Measurements from ENCODE around the gene EEA1. TPM values are rescaled to one million over a fixed set of nuclear protein-coding genes. Genes with fewer than 3 reads are reported as not detected.

The EEA1 gene
- total RNA-seq, 6 experiments from 2014 or later = 40.7 to 45.2 (median 44.1) TPM

DNA sequence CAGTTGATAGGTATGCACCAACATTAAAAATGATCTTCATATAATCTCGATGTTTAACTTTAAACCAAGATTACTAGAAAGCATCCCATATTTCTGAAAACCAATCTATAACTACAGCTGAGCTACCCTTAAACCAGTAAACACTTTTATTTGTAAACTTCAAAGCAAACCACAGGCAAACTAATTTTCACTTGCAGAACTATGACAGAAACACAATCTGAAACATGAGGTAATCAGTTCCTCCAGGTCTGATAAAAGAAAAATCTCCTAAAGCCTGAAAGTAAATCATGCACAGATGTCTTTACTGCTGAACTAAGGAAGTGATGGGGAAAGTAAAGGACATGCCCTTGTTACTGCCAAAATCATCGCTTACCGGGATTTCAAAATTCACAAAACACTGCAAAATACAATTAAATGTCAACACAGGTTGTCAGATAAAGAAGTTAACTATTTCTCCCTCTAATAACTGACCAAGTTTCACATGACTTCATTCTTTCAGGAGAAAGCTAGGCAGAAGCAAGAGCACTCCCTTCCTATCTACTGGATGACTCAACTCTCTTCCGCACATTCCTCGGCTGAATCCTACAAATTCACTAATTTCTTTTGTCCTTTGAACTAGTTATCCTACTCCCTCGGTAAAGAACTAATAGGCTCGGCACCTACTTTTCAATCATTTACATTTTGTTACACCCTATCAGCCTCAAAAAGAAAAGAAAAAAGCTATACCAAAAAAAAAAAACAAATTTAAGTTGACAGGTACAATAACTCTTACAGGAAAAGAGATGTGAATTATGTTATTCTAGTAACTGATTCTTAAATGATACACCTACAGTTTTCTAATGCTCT is 1.4 kb downstream of the EEA1 start:
- peaks cover 6% of the 10 kb centered on the region; the same call in 1 of the 2 replicates for H3K36me3 Mint-ChIP-seq (ENCODE audit: low read depth)
- peak; percentile 58 for DNase-seq
- H3K9me3 Mint-ChIP-seq = no peaks in the 10 kb centered on the region
- TF ChIP-seq, protein P1, sequence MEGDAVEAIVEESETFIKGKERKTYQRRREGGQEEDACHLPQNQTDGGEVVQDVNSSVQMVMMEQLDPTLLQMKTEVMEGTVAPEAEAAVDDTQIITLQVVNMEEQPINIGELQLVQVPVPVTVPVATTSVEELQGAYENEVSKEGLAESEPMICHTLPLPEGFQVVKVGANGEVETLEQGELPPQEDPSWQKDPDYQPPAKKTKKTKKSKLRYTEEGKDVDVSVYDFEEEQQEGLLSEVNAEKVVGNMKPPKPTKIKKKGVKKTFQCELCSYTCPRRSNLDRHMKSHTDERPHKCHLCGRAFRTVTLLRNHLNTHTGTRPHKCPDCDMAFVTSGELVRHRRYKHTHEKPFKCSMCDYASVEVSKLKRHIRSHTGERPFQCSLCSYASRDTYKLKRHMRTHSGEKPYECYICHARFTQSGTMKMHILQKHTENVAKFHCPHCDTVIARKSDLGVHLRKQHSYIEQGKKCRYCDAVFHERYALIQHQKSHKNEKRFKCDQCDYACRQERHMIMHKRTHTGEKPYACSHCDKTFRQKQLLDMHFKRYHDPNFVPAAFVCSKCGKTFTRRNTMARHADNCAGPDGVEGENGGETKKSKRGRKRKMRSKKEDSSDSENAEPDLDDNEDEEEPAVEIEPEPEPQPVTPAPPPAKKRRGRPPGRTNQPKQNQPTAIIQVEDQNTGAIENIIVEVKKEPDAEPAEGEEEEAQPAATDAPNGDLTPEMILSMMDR (IDR thresholded peaks at IDR 0.05) = no peak
- H3K4me1 Mint-ChIP-seq (ENCODE audit: low read depth) = peaks cover 48% of the 10 kb centered on the region
- peak overlapping the region; percentile 96 for H3K4me3 Mint-ChIP-seq
- peak overlapping the region; percentile 91 for H3K27ac Mint-ChIP-seq
- peaks cover 5% of the 10 kb centered on the region for H3K27me3 Mint-ChIP-seq (ENCODE audit: insufficient read depth)

DNA sequence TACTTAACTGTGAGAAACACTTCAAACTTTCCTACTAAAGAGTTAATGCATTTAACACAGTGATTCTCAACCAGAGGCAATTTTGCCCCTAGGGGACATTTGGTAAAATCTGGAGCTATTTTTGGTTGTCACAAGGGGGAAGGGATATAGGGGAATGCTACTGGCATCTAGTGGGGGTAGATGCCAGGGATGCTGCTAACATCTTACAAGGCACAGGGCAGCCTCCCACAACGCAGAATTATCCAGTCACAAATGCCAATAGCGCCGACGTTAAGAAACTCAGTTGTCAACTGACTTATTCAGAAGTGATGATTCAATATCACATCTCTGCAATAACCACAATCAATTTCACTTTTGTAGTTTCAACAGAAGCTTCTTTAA is 2.0 kb downstream of the EEA1 start:
- H3K27me3 Mint-ChIP-seq (ENCODE audit: insufficient read depth) = peaks cover 5% of the 10 kb centered on the region
- peaks cover 11% of the 10 kb centered on the region for H3K36me3 Mint-ChIP-seq (ENCODE audit: low read depth)
- H3K4me3 Mint-ChIP-seq = peak overlapping the region; percentile 96
- no peaks in the 10 kb centered on the region for H3K9me3 Mint-ChIP-seq
- peak overlapping the region; percentile 91 for H3K27ac Mint-ChIP-seq
- peaks cover 52% of the 10 kb centered on the region for H3K4me1 Mint-ChIP-seq (ENCODE audit: low read depth)
- peak; percentile 66 for DNase-seq
- TF ChIP-seq, protein P1 (IDR thresholded peaks at IDR 0.05) = peak; percentile 65

DNA sequence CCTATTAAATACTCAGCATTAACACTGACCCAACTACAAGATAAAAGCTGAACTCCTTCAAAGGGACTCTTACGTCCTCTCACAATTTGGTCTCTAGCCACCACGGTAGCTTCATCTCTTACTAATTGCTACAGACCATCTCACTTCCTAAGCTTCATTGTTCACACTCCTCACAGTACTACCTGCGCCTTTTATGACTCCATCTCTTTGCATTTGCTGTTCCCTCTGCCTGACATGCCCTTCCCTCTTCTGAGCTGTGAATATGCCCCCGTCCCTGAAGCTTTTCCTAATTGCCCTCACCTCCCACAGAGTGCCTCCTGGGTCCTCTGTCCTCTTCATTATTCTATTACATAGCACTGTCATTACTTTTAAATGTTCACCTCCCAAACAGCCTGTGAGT is 2.5 kb downstream of the EEA1 start:
- DNase-seq = no peak
- H3K4me3 Mint-ChIP-seq = peak overlapping the region; percentile 96
- H3K27ac Mint-ChIP-seq = peak overlapping the region; percentile 91
- peaks cover 5% of the 10 kb centered on the region for H3K27me3 Mint-ChIP-seq (ENCODE audit: insufficient read depth)
- H3K9me3 Mint-ChIP-seq = no peaks in the 10 kb centered on the region
- H3K4me1 Mint-ChIP-seq (ENCODE audit: low read depth) = peaks cover 55% of the 10 kb centered on the region
- peaks cover 14% of the 10 kb centered on the region for H3K36me3 Mint-ChIP-seq (ENCODE audit: low read depth)
- TF ChIP-seq, protein P1 (IDR thresholded peaks at IDR 0.05) = no peak

DNA sequence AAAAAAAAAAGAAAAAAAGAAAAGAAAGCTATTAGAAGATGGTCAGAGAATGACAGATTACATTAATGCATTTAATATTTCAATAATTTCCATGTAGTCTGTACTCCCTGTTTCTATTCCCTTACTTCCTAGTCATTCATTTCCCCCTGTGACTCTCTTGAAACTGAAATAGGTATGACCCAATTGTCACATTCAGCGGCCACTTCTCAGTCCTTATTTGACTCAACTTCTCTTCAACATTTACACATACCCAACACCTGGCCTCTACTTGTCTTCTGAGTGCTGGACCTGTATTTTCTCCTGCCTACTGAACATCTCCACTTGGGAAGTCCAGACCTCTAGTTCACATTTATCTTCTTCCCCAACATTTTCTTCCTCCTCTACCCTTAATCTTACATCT is 7.2 kb downstream of the EEA1 start:
- DNase-seq = no peak
- no peak overlapping the region for H3K4me3 Mint-ChIP-seq
- peaks cover 14% of the 10 kb centered on the region for H3K36me3 Mint-ChIP-seq (ENCODE audit: low read depth)
- TF ChIP-seq, protein P1 (IDR thresholded peaks at IDR 0.05) = no peak
- H3K27ac Mint-ChIP-seq = no peak overlapping the region; the same call in 1 of the 2 replicates
- H3K9me3 Mint-ChIP-seq = no peaks in the 10 kb centered on the region
- H3K4me1 Mint-ChIP-seq (ENCODE audit: low read depth) = peaks cover 32% of the 10 kb centered on the region
- H3K27me3 Mint-ChIP-seq (ENCODE audit: insufficient read depth) = peaks cover 3% of the 10 kb centered on the region; the same call in 1 of the 2 replicates

DNA sequence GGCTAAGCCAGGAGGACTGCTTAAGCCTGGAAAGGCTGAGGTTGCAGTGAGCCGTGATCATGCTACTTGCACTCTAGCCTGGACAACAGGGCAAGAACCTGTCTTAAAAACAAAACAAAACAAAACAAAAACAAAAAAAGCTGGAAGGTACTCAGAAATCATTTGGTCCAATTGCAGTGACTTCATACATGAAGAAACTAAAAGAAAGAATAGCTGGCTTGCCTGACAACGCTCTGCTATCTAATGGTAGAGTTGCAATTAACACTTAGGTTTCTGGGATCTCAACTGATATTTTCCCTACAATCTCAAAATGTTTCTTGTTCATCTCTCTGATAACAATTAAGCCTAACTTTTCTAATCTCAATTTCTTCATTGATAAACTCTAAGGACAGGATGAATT is 13.7 kb downstream of the EEA1 start:
- no peaks in the 10 kb centered on the region; the same call in 1 of the 2 replicates for H3K27me3 Mint-ChIP-seq (ENCODE audit: insufficient read depth)
- no peak for DNase-seq
- H3K4me3 Mint-ChIP-seq = no peak overlapping the region
- TF ChIP-seq, protein P1 (IDR thresholded peaks at IDR 0.05) = no peak
- H3K9me3 Mint-ChIP-seq = no peaks in the 10 kb centered on the region
- peaks cover 29% of the 10 kb centered on the region for H3K4me1 Mint-ChIP-seq (ENCODE audit: low read depth)
- no peak overlapping the region for H3K27ac Mint-ChIP-seq
- H3K36me3 Mint-ChIP-seq (ENCODE audit: low read depth) = peaks cover 7% of the 10 kb centered on the region
